HAP-1 (cell line): ENCODE results near the gene CMTM8.
A peak's percentile ranks its signal among the peaks of the same experiment; 100 is the strongest.

Experiments used
- DNase-seq, 2 experiments: peaks; one replicate each; pipeline ENCODE4 v3.0.0-alpha.2; 2016 to 2020; ENCODE audit warnings: low spot score in 2 of 2
- H3K27me3 ChIP-seq: fragments of 250-450 bp; sonication (Bioruptor Pico); 2 replicates; pipeline ENCODE4 v1.5.1; 2020; ENCODE audit warnings: low read depth, mild to moderate bottlenecking, moderate library complexity
- H3K36me3 ChIP-seq: fragments of 250-450 bp; sonication (Bioruptor Pico); replicated peaks from 2 replicates; pipeline ENCODE4 v1.5.1; 2020; ENCODE audit warnings: mild to moderate bottlenecking
- H3K4me1 ChIP-seq: fragments of 250-450 bp; sonication (Bioruptor Pico); 2 replicates; pipeline ENCODE4 v1.5.1; 2020; ENCODE audit warnings: mild to moderate bottlenecking
- H3K4me3 ChIP-seq: fragments of 250-450 bp; sonication (Bioruptor Pico); 2 replicates; pipeline ENCODE4 v1.5.1; 2020; ENCODE audit warnings: mild to moderate bottlenecking, moderate library complexity
- H3K9me3 ChIP-seq: fragments of 250-450 bp; sonication (Bioruptor Pico); 2 replicates; pipeline ENCODE4 v1.5.1; 2020; ENCODE audit warnings: mild to moderate bottlenecking, moderate library complexity
- in situ Hi-C: fragments of 300-500 bp; cut with MboI; formaldehyde crosslinking; loops from 3 replicates; pipeline ENCODE4 v1.14.3; 2020; ENCODE audit warnings: low sequenced_read_pairs, inconsistent platforms, mixed read lengths

Gene CMTM8

GRCh38 chr3:32354362-32354778, 115.9 kb downstream of the CMTM8 start:
- in situ Hi-C loops: no loop called here
- Histone ChIP-seq H3K27me3 (no peaks in the 10 kb centered on the region), H3K9me3 (no peaks in the 10 kb centered on the region), H3K4me3 (no peak overlapping the region), H3K4me1 (peaks cover 15% of the 10 kb centered on the region), H3K36me3 (no peaks in the 10 kb centered on the region)
- peak; percentile 74 to 94 for DNase-seq

- H3K36me3 ChIP-seq: no peaks in the 10 kb centered on the region
- in situ Hi-C loops: no loop called here
- H3K4me3 ChIP-seq: no peak overlapping the region
- H3K9me3 ChIP-seq: no peaks in the 10 kb centered on the region
- peaks cover 13% of the 10 kb centered on the region for H3K4me1 ChIP-seq
- no peak for DNase-seq
- no peaks in the 10 kb centered on the region for H3K27me3 ChIP-seq
These were observed 117.3 kb downstream of the CMTM8 start for GRCh38 chr3:32355751-32356291.

DNA sequence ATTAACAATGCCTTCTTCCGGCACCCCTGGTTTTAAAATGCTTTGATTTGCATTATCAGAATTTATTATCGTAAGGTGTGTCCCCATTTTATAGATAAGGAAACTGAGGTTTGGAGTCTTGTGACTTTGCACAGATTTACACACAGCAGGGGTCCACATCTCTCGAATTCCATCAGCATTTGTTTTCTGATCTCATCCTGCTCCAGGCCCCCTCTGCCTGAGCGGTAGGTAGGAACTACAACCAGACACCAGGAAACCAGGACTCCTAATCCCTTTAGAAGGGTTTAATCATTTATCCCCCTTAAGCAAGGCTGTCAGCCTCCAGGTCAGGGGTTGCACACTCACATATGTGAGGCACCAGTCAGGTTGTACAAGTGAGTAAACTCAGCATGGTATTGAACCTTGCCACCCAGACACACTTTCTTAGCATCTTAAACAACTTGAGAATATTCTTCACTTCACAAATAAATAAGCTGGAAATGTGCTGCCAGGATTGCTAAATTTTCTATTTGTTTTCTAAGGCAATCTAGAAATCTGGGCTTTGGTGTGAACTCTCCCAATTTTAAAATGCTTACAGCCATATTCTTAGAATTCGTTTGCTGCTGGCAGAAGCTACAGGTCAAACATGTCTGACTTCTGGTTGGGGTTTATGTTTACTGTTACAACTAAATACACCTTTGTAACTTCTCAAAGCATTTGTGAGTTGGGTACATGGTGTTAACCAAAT, 121.4 kb downstream of the CMTM8 start:
- H3K4me1 ChIP-seq: peaks cover 3% of the 10 kb centered on the region
- in situ Hi-C loops: no loop called here
- H3K4me3 ChIP-seq: no peak overlapping the region
- no peaks in the 10 kb centered on the region for H3K27me3 ChIP-seq
- DNase-seq: no peak
- no peaks in the 10 kb centered on the region for H3K36me3 ChIP-seq
- H3K9me3 ChIP-seq: no peaks in the 10 kb centered on the region

DNA sequence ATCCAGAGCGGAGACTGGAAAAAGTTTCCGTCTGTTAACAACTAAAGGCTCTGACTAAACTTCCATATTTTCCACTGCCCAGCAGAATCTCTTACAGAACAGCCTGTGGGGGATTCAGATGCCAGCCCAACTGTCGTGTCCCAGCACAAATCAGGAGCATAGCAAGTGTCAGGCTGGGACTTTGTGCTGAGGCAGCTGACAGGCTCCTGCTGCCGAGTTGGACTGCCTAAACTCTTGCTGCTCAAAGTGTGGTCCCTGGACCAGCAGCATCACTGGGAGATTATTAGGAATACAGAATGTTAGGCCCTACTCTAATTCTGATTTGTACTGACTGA, 122.0 kb downstream of the CMTM8 start:
- no peaks in the 10 kb centered on the region for H3K27me3 ChIP-seq
- no peaks in the 10 kb centered on the region for H3K36me3 ChIP-seq
- H3K9me3 ChIP-seq: no peaks in the 10 kb centered on the region
- no peaks in the 10 kb centered on the region for H3K4me1 ChIP-seq
- no peak for DNase-seq
- in situ Hi-C loops: no loop called here
- no peak overlapping the region for H3K4me3 ChIP-seq

DNA sequence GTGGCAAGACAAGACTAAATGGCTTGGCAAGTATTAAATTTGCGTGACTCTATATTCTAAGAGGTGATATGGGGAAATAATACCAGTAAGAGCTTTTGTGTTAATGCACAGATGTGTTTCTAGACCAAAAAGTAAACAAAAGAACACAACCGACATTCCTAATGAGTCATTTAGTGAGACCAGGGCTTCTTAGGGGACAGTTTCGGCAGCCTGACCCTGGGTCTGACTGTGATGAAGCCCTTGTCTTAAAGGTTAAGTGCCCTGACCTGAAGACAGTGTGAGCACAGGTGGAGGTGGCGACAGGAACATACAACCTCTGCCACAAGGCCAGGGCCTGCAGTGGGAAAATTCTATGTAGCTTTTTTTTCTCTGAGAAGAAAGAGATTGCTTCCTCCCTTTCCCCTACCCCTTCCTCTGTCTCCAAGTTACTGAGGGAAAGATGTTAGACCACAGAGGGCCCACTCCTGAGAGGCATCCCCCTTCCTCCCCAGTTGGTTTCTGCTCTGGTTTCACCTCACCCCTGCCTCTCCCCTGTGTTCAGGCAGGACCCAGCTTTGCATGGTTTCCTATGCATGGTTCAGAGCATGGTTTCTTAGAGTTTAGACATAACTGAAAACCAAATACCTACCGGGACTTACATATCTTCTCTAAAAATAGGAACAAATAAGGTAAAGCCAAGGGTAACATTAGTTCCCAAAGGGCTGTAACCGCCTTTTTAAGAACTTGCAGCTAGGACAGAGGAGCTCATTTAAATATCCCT, 128.3 kb downstream of the CMTM8 start:
- no peaks in the 10 kb centered on the region for H3K9me3 ChIP-seq
- no peaks in the 10 kb centered on the region for H3K4me1 ChIP-seq
- H3K36me3 ChIP-seq: no peaks in the 10 kb centered on the region; the same call in 1 of the 2 replicates
- in situ Hi-C loops: no loop called here
- no peak overlapping the region for H3K4me3 ChIP-seq
- no peak for DNase-seq
- H3K27me3 ChIP-seq: no peaks in the 10 kb centered on the region

DNA sequence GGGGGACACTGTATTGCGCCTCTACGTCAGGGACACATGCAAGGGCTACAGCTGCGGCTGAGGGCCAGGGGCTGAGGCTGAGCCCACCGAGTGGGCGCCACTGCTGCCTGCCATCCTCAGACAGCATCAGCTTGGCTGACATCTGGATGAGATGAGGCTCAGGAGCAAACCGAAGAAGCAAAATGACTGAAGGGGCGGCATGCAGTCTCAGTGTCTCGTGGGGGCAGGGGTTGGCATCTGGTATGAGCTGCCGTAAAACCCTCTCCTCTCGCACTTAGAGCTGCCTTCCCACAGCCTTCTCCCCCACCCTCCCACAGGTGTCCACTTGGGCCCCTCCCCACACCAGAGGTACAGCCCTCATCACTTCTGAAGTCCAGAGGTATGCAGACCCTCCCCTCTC, 129.0 kb downstream of the CMTM8 start:
- H3K4me3 ChIP-seq: no peak overlapping the region
- H3K27me3 ChIP-seq: no peaks in the 10 kb centered on the region
- no peaks in the 10 kb centered on the region for H3K4me1 ChIP-seq
- DNase-seq: no peak
- H3K9me3 ChIP-seq: no peaks in the 10 kb centered on the region
- no peaks in the 10 kb centered on the region; the same call in 1 of the 2 replicates for H3K36me3 ChIP-seq
- in situ Hi-C loops: no loop called here

- Histone ChIP-seq H3K9me3 (no peaks in the 10 kb centered on the region), H3K4me1 (no peaks in the 10 kb centered on the region), H3K4me3 (no peak overlapping the region), H3K36me3 (no peaks in the 10 kb centered on the region), H3K27me3 (no peaks in the 10 kb centered on the region)
- no peak for DNase-seq
- in situ Hi-C loops: no loop called here
These were observed 133.2 kb downstream of the CMTM8 start for GRCh38 chr3:32371461-32372212.

GRCh38 chr3:32372213-32372490, 133.7 kb downstream of the CMTM8 start:
- Histone ChIP-seq H3K36me3 (no peaks in the 10 kb centered on the region), H3K4me1 (no peaks in the 10 kb centered on the region), H3K9me3 (no peaks in the 10 kb centered on the region), H3K4me3 (no peak overlapping the region), H3K27me3 (no peaks in the 10 kb centered on the region)
- DNase-seq: no peak
- in situ Hi-C loops: no loop called here

GRCh38 chr3:32373276-32373675, 134.8 kb downstream of the CMTM8 start:
- peaks cover 8% of the 10 kb centered on the region for H3K4me1 ChIP-seq
- no peaks in the 10 kb centered on the region for H3K36me3 ChIP-seq
- H3K27me3 ChIP-seq: no peaks in the 10 kb centered on the region
- H3K4me3 ChIP-seq: no peak overlapping the region
- in situ Hi-C loops: no loop called here
- H3K9me3 ChIP-seq: no peaks in the 10 kb centered on the region
- no peak for DNase-seq

DNA sequence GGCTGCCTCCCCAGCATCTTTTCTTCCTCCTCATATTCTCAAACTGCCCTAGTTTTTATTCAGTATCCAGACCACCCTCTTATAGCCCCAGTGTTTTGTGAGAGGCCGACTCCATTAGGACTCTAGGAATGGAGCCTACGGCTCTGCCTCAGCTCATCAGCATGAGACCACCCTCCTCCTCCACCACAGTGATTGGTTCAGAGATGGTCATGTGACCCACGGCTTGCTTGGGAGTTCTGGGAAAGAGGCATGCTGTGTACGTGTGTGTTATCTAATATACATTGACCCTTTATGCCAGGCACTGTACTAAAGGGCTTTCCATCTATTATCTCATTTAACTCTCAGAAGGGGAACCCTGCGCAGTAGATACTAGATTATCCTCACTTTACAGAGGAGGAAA, 135.4 kb downstream of the CMTM8 start:
- H3K4me3 ChIP-seq: no peak overlapping the region
- DNase-seq: peak in 1 of 2 experiments; percentile 50
- in situ Hi-C loops: no loop called here

DNA sequence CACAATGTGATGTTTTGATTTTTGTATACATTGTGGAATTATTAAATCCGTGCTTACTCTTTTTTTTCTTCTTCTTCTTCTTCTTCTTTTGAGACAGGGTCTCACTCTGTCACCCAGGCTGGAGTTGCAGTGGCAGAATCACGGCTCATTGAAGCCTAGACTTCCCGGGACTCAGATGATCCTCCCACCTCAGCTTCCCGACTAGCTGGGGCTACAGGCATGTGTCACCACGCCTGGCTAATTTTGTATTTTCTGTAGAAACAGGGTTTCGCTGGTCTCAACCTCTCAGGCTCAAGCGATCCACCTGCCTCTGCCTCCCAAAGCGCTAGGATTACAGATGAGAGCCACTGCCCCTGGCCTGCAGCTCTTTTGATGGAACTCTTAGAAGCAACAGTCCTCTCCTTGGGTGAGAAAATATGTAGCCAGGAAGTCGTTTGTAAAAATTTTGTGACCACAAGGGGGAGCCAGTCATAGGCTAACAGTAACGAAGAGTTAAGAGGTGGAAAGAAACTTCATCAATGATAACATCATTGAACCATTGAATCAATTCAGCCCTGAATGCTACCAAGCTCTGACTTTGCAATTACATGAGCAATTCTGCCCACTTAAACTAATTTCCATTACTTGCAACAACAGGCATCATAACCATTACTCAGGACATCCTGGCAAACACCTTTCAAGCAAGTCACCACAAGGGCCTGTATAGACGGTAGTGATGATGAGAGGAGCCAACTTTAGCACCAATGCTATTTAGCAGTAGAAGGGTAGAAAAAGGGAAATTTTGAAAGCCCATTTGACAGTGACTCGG, 136.5 kb downstream of the CMTM8 start:
- Histone ChIP-seq H3K36me3 (no peaks in the 10 kb centered on the region), H3K4me1 (peaks cover 25% of the 10 kb centered on the region), H3K27me3 (no peaks in the 10 kb centered on the region), H3K4me3 (no peak overlapping the region), H3K9me3 (no peaks in the 10 kb centered on the region)
- peak; percentile 65 to 82 for DNase-seq
- in situ Hi-C loops: no loop called here

More for the DNA sequence above, 135.4 kb downstream of the CMTM8 start:
- Histone ChIP-seq H3K27me3 (no peaks in the 10 kb centered on the region), H3K36me3 (no peaks in the 10 kb centered on the region), H3K4me1 (peaks cover 13% of the 10 kb centered on the region), H3K9me3 (no peaks in the 10 kb centered on the region)

GRCh38 chr3:32375596-32375930, 137.1 kb downstream of the CMTM8 start:
- H3K27me3 ChIP-seq: no peaks in the 10 kb centered on the region
- no peaks in the 10 kb centered on the region for H3K36me3 ChIP-seq
- DNase-seq: no peak
- peaks cover 30% of the 10 kb centered on the region for H3K4me1 ChIP-seq
- in situ Hi-C loops: no loop called here
- no peak overlapping the region for H3K4me3 ChIP-seq
- H3K9me3 ChIP-seq: no peaks in the 10 kb centered on the region

GRCh38 chr3:32376115-32376514, 137.6 kb downstream of the CMTM8 start:
- in situ Hi-C loops: no loop called here
- Histone ChIP-seq H3K4me3 (no peak overlapping the region), H3K9me3 (no peaks in the 10 kb centered on the region), H3K27me3 (no peaks in the 10 kb centered on the region), H3K36me3 (no peaks in the 10 kb centered on the region), H3K4me1 (peaks cover 32% of the 10 kb centered on the region)
- no peak for DNase-seq
